ENCODE results near the gene MYH9. TPM values are rescaled to one million over a fixed set of nuclear protein-coding genes. Genes with fewer than 3 reads are reported as not detected.
"Not testable (repeated sequence)": the region's sequence is repeated elsewhere in the genome, so short reads cannot be mapped to it uniquely, and the experiment has no call there.

Gene MYH9
- total RNA-seq, 1 experiment from 2014 or later: 758 TPM

- no peak overlapping the region for H2AFZ ChIP-seq
- no TSS peak for BruUV-seq (replicated peaks)
- H3K4me1 ChIP-seq (replicated peaks; ENCODE audit: insufficient read depth): no peaks in the 10 kb centered on the region
- no peak overlapping the region for H3K4me2 ChIP-seq
- no peak for TF ChIP-seq CTCF (conservative IDR thresholded peaks at IDR 0.05)
- no peak for TF ChIP-seq EZH2 (IDR thresholded peaks at IDR 0.05; ENCODE audit: low read depth)
- no peaks in the 10 kb centered on the region for H3K27me3 ChIP-seq (ENCODE audit: insufficient read depth, low read depth)
- no peaks in the 10 kb centered on the region for H4K20me1 ChIP-seq (ENCODE audit: insufficient read depth)
- no peak overlapping the region for H3K4me3 ChIP-seq
- ChIA-PET CTCF (no interaction called here), POLR2A (ENCODE audit: unreplicated experiment) (no interaction called here)
- no peak for DNase-seq
- intact Hi-C loops (cut with micrococcal nuclease; ENCODE audit: unreplicated experiment): no loop called here
- H3K79me2 ChIP-seq (ENCODE audit: low read depth): no peaks in the 10 kb centered on the region
- no peaks in the 10 kb centered on the region for H3K9me2 ChIP-seq (ENCODE audit: insufficient read depth)
- no peaks in the 10 kb centered on the region for H3K36me3 ChIP-seq (ENCODE audit: low read depth)
- H3K27ac ChIP-seq: no peak overlapping the region
- H3F3A ChIP-seq (ENCODE audit: insufficient read depth, low read depth): 0 out of 2 replicates have a peak, but pooled peaks cover 3% of the 10 kb centered on the region
- no peaks in the 10 kb centered on the region for H3K9me3 ChIP-seq (ENCODE audit: insufficient read depth, low read depth)
Observed at GRCh38 chr22:36257308-36257707, 130.5 kb downstream of the MYH9 start.

- Histone ChIP-seq H3K36me3 (ENCODE audit: low read depth) (no peaks in the 10 kb centered on the region), H3K27me3 (ENCODE audit: insufficient read depth, low read depth) (no peaks in the 10 kb centered on the region), H3K9me3 (ENCODE audit: insufficient read depth, low read depth) (no peaks in the 10 kb centered on the region), H3K27ac (no peak overlapping the region), H3K79me2 (ENCODE audit: low read depth) (no peaks in the 10 kb centered on the region), H3K4me3 (no peak overlapping the region), H3K4me1 (replicated peaks; ENCODE audit: insufficient read depth) (peaks cover 1% of the 10 kb centered on the region), H3K4me2 (no peak overlapping the region), H2AFZ (no peak overlapping the region), H3F3A (ENCODE audit: insufficient read depth, low read depth) (0 out of 2 replicates have a peak, but pooled peaks cover 3% of the 10 kb centered on the region), H3K9me2 (ENCODE audit: insufficient read depth) (no peaks in the 10 kb centered on the region), H4K20me1 (ENCODE audit: insufficient read depth) (no peaks in the 10 kb centered on the region)
- ChIA-PET POLR2A (ENCODE audit: unreplicated experiment) (no interaction called here), CTCF (no interaction called here)
- no peak for DNase-seq
- TF ChIP-seq CTCF (conservative IDR thresholded peaks at IDR 0.05) (no peak), EZH2 (IDR thresholded peaks at IDR 0.05; ENCODE audit: low read depth) (no peak)
- no TSS peak for BruUV-seq (replicated peaks)
- intact Hi-C loops (cut with micrococcal nuclease; ENCODE audit: unreplicated experiment): no loop called here
Observed at GRCh38 chr22:36256478-36256877, 131.3 kb downstream of the MYH9 start.

GRCh38 chr22:36255572-36255971 lies 132.2 kb downstream of the MYH9 start:
- CTCF ChIA-PET: not testable (repeated sequence)

More at GRCh38 chr22:36255572-36255971, 132.2 kb downstream of the MYH9 start:
- H3K9me2 ChIP-seq (ENCODE audit: insufficient read depth); H3F3A ChIP-seq (ENCODE audit: insufficient read depth, low read depth); intact Hi-C loops (cut with micrococcal nuclease; ENCODE audit: unreplicated experiment); H3K4me2 ChIP-seq; POLR2A ChIA-PET (ENCODE audit: unreplicated experiment); H4K20me1 ChIP-seq (ENCODE audit: insufficient read depth); DNase-seq; H2AFZ ChIP-seq; H3K4me1 ChIP-seq (replicated peaks; ENCODE audit: insufficient read depth); H3K79me2 ChIP-seq (ENCODE audit: low read depth); BruUV-seq (replicated peaks); H3K9me3 ChIP-seq (ENCODE audit: insufficient read depth, low read depth); H3K36me3 ChIP-seq (ENCODE audit: low read depth); H3K4me3 ChIP-seq; H3K27ac ChIP-seq; H3K27me3 ChIP-seq (ENCODE audit: insufficient read depth, low read depth): not testable (repeated sequence)
